Peyer's patch (tissue), 4 donors: ENCODE data around the gene PAAF1. TPM values are rescaled to one million over a fixed set of nuclear protein-coding genes. Genes with fewer than 3 reads are reported as not detected.

ENCODE experiments used
- DNase-seq, 3 donors: peaks; one replicate each; pipeline ENCODE4 v3.0.0-alpha.2; 2017 to 2019
- H3K27ac ChIP-seq, 4 donors: fragments of 200-600 bp; sonication (generic); one replicate each; pipeline ENCODE4 v1.5.1; 2016 to 2019
- H3K27me3 ChIP-seq, 2 donors: fragments of 200-600 bp; sonication (generic); one replicate each; pipeline ENCODE4 v1.5.1; 2019
- H3K36me3 ChIP-seq, 3 donors: fragments of 200-600 bp; sonication (generic); one replicate each; pipeline ENCODE4 v1.5.1; 2016 to 2019
- H3K4me1 ChIP-seq, 4 donors: fragments of 200-600 bp; sonication (generic); one replicate each; pipeline ENCODE4 v1.5.1; 2016 to 2019
- H3K4me3 ChIP-seq, 4 donors: fragments of 200-600 bp; sonication (generic); 1 replicate in 3 of 4; 2 replicates in 1 of 4; pipeline ENCODE4 v1.5.1; 2016 to 2019; ENCODE audit warnings: mild to moderate bottlenecking in 1 of 4
- H3K9me3 ChIP-seq, 4 donors: fragments of 200-600 bp; sonication (generic); one replicate each; pipeline ENCODE4 v1.5.1; 2016 to 2019; ENCODE audit warnings: mild to moderate bottlenecking in 1 of 4
- POLR2A ChIP-seq, 2 donors: fragments of 450-650 bp; IDR thresholded peaks; one replicate each; pipeline ENCODE4 v1.5.1; 2017; ENCODE audit warnings: antibody characterized with exemption in 2 of 2, mild to moderate bottlenecking in 2 of 2, moderate library complexity in 2 of 2
- total RNA-seq, 4 donors: library from RNA; depleted of rRNA; stranded (reverse); fragments of >200 nt; gene quantifications; one replicate each; pipeline ENCODE4 v1.1.0, GENCODE V29; 2016
- TF ChIP-seq, protein P1 (sequence below), 6 experiments: fragments of 450-650 bp in 4 of 6; fragments of 200-600 bp in 2 of 6; sonication (generic) in 1 of 6; IDR thresholded peaks; one replicate each; pipeline ENCODE4 v1.5.1; 2017 to 2019; ENCODE audit warnings: antibody characterized with exemption in 6 of 6, mild to moderate bottlenecking in 3 of 6, moderate library complexity in 1 of 6

Gene PAAF1
- total RNA-seq, 4 donors from 2014 or later: 16.6 to 18.2 (median 16.6) TPM

DNA sequence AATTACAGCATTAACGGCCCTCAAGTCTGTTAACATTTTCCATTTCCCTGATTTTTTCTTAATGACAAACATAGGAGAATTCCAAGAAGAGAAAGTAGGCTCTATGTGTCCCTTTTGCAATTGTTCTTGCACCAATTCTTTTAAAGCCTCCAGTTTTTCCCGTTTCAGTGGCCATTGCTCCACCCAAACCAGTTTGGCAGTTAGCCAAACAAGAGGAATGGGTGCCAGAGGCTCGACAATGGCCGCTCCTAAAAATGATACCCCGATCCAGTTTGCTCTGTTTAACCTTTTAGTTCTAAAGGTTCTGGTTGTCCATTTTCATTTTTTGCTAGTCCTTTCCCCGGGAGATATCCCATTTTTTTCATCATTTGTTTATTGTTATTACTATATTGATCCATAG, 67.3 kb downstream of the PAAF1 start:
- DNase-seq: no peak
- Histone ChIP-seq H3K36me3 (no peaks in the 10 kb centered on the region), H3K9me3 (no peaks in the 10 kb centered on the region), H3K4me3 (no peak overlapping the region), H3K27me3 (no peaks in the 10 kb centered on the region), H3K27ac (no peak overlapping the region), H3K4me1 (no peaks in the 10 kb centered on the region)
- TF ChIP-seq, protein P1, sequence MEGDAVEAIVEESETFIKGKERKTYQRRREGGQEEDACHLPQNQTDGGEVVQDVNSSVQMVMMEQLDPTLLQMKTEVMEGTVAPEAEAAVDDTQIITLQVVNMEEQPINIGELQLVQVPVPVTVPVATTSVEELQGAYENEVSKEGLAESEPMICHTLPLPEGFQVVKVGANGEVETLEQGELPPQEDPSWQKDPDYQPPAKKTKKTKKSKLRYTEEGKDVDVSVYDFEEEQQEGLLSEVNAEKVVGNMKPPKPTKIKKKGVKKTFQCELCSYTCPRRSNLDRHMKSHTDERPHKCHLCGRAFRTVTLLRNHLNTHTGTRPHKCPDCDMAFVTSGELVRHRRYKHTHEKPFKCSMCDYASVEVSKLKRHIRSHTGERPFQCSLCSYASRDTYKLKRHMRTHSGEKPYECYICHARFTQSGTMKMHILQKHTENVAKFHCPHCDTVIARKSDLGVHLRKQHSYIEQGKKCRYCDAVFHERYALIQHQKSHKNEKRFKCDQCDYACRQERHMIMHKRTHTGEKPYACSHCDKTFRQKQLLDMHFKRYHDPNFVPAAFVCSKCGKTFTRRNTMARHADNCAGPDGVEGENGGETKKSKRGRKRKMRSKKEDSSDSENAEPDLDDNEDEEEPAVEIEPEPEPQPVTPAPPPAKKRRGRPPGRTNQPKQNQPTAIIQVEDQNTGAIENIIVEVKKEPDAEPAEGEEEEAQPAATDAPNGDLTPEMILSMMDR (IDR thresholded peaks at IDR 0.05): no peak
- no peak for TF ChIP-seq POLR2A (IDR thresholded peaks at IDR 0.05)

DNA sequence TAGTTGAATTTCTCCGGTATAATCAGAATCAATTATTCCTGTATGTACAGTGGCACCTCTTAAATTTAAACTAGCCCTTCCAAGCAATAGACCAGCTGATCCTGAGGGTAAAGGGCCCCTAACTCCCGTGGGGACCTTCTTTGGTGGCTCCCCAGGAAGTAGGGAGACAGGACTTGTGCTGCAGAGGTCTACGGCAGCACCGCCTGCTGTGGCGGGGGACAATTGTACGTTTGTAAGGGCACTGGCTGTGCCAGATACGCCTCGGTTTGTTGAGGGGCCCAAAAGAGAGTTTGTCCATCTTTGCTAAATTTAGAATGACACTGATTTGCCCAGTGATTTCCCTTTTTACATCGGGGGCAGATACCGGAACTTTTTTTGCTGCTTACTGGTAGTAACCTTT, 68.1 kb downstream of the PAAF1 start:
- no peak for TF ChIP-seq POLR2A (IDR thresholded peaks at IDR 0.05)
- TF ChIP-seq, protein P1 (IDR thresholded peaks at IDR 0.05): no peak
- H3K9me3 ChIP-seq: no peaks in the 10 kb centered on the region
- no peaks in the 10 kb centered on the region for H3K4me1 ChIP-seq
- H3K4me3 ChIP-seq: no peak overlapping the region
- no peaks in the 10 kb centered on the region for H3K36me3 ChIP-seq
- H3K27me3 ChIP-seq: no peaks in the 10 kb centered on the region
- no peak overlapping the region for H3K27ac ChIP-seq
- DNase-seq: no peak

- no peaks in the 10 kb centered on the region for H3K9me3 ChIP-seq
- DNase-seq: no peak
- no peak overlapping the region for H3K27ac ChIP-seq
- TF ChIP-seq POLR2A (IDR thresholded peaks at IDR 0.05): no peak
- TF ChIP-seq, protein P1 (IDR thresholded peaks at IDR 0.05): no peak
- no peak overlapping the region for H3K4me3 ChIP-seq
- H3K27me3 ChIP-seq: no peaks in the 10 kb centered on the region
- H3K36me3 ChIP-seq: no peaks in the 10 kb centered on the region
- H3K4me1 ChIP-seq: no peaks in the 10 kb centered on the region
Measured at GRCh38 chr11:73945396-73945795, 68.6 kb downstream of the PAAF1 start.

DNA sequence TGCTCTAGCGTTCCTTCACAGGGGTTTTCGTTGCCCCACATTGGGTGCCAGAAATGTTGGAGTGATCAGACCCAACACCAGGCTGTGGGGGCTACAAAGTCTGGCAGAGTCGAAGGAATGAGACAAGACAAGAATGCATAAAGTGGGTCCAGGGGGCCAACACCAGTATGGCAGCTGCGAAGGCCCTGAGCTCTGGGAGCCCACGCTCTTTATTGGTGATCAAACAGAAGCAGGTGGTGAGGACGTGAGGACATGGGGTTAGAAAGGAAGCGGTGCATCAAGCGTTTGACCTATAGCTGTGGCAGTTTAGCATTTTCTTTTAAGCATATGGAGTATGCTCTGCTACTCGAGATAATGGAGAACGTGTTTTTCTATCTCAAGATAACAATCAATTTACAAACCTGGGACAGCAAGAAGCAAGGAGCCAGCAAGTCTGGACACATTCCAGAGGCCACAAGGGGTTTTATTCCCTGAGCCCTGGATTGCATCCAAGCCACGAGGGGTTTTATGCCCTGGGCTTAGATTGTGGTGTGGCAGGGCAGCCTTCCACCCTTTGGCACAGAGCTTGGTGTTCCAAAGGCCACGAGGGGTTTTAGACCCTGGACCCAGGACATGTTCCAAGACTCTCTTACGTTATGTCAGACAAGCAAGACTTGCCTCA, 70.1 kb downstream of the PAAF1 start:
- no peak for DNase-seq
- H3K4me3 ChIP-seq: no peak overlapping the region
- H3K27me3 ChIP-seq: no peaks in the 10 kb centered on the region
- H3K27ac ChIP-seq: no peak overlapping the region
- TF ChIP-seq POLR2A (IDR thresholded peaks at IDR 0.05): no peak
- TF ChIP-seq, protein P1 (IDR thresholded peaks at IDR 0.05): no peak
- H3K36me3 ChIP-seq: no peaks in the 10 kb centered on the region
- no peaks in the 10 kb centered on the region for H3K9me3 ChIP-seq
- H3K4me1 ChIP-seq: no peaks in the 10 kb centered on the region

GRCh38 chr11:73949246-73949645, 72.4 kb downstream of the PAAF1 start:
- DNase-seq: no peak
- Histone ChIP-seq H3K4me3 (no peak overlapping the region), H3K9me3 (no peaks in the 10 kb centered on the region), H3K36me3 (no peaks in the 10 kb centered on the region), H3K27ac (no peak overlapping the region), H3K27me3 (no peaks in the 10 kb centered on the region), H3K4me1 (no peaks in the 10 kb centered on the region)
- TF ChIP-seq, protein P1 (IDR thresholded peaks at IDR 0.05): no peak
- no peak for TF ChIP-seq POLR2A (IDR thresholded peaks at IDR 0.05)

DNA sequence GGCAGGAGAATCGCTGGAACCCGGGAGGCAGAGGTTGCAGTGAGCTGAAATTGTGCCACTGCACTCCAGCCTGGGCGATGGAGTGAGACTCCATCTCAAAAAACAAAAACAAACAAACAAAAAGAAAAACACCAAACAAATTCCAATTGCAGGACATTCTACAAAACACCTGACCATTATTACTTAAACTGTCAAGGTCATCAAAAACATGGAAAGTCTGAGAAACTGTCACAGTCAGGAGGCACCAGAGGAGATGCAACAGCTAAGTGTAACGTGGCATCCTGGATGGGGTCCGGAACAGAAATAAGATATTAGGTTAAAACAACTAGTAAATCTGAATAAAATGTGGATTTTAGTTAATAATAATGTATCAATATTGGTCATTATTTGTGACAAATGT, 73.1 kb downstream of the PAAF1 start:
- H3K9me3 ChIP-seq: no peaks in the 10 kb centered on the region
- no peaks in the 10 kb centered on the region for H3K4me1 ChIP-seq
- no peaks in the 10 kb centered on the region for H3K36me3 ChIP-seq
- H3K27me3 ChIP-seq: no peaks in the 10 kb centered on the region
- H3K4me3 ChIP-seq: no peak overlapping the region
- no peak for TF ChIP-seq POLR2A (IDR thresholded peaks at IDR 0.05)
- TF ChIP-seq, protein P1 (IDR thresholded peaks at IDR 0.05): no peak
- no peak for DNase-seq
- no peak overlapping the region for H3K27ac ChIP-seq
